Neutrophil (primary cell): ENCODE data around the gene EHHADH.

Source experiments
- H3K27ac ChIP-seq: fragments of 200-600 bp; sonication (generic); 2 replicates; pipeline ENCODE4 v1.5.1; 2016; ENCODE audit warnings: mild to moderate bottlenecking, moderate library complexity
- H3K27me3 ChIP-seq: fragments of 200-600 bp; sonication (generic); 2 replicates; pipeline ENCODE4 v1.6.0; 2016; ENCODE audit warnings: mild to moderate bottlenecking
- H3K36me3 ChIP-seq: fragments of 200-600 bp; sonication (generic); 2 replicates; pipeline ENCODE4 v1.5.1; 2017
- H3K4me1 ChIP-seq, 2 experiments: fragments of 200-600 bp in 1 of 2; sonication (generic) in 1 of 2; 1 replicate in 1 of 2; 2 replicates in 1 of 2; pipeline versions ENCODE4 v1.5.1 to v1.6.1; 2013 to 2016; ENCODE audit warnings: low read depth in 1 of 2, low read length in 1 of 2, mild to moderate bottlenecking in 1 of 2, moderate library complexity in 1 of 2; ENCODE audit not compliant: control insufficient read depth in 1 of 2, insufficient read depth in 1 of 2
- H3K4me3 ChIP-seq, 2 experiments: fragments of 200-600 bp in 1 of 2; sonication (generic) in 1 of 2; 1 replicate in 1 of 2; 2 replicates in 1 of 2; pipeline ENCODE4 v1.5.1; 2013 to 2016; ENCODE audit warnings: low read depth in 1 of 2, low read length in 1 of 2, mild to moderate bottlenecking in 1 of 2, moderate library complexity in 1 of 2
- H3K9me3 ChIP-seq: fragments of 200-600 bp; sonication (generic); 2 replicates; pipeline ENCODE4 v1.5.1; 2016
- TF ChIP-seq, protein P1 (sequence below): fragments of 200-600 bp; sonication (generic); IDR thresholded peaks from 2 replicates; pipeline ENCODE4 v1.5.1; 2016; ENCODE audit warnings: antibody characterized with exemption

EHHADH gene

DNA sequence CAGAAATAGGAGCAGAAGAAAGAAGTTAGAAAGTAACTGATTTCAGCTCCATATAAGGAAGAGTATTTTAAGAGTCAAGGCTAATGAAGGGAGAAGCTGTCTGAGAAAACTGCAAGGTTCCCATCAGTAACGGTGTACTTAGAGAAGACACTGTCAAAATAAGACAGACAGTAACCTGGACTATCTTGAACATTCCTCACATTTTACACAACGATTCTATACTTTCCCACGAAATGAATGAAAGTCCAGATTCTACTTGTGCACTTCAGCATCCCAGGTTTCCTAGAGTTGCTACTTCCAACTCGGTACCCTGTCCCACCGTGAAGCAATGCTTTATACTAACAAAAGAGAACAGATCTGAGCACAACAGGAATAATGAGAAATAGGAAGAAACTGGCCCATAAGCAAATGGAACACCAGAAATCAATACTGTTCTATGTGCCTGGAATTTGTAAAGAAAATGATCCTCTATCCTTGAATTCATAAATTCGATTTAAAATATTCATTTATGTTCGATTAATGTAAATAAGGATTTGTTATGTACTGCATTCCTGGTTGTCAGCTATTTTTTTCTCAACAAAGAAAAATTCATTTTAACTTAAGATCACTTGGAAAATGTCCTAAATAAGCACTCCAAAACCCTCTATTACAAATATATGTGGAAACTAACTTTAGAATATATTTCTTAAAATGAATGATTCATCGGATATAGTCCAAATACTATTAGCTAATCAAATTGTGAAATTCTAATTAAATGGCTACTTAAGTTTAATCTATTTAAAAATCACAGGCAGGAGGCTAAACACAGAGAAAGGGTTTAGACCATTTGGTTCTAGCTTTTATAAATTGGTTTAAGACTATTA is 102.5 kb downstream of the EHHADH start:
- TF ChIP-seq, protein P1, sequence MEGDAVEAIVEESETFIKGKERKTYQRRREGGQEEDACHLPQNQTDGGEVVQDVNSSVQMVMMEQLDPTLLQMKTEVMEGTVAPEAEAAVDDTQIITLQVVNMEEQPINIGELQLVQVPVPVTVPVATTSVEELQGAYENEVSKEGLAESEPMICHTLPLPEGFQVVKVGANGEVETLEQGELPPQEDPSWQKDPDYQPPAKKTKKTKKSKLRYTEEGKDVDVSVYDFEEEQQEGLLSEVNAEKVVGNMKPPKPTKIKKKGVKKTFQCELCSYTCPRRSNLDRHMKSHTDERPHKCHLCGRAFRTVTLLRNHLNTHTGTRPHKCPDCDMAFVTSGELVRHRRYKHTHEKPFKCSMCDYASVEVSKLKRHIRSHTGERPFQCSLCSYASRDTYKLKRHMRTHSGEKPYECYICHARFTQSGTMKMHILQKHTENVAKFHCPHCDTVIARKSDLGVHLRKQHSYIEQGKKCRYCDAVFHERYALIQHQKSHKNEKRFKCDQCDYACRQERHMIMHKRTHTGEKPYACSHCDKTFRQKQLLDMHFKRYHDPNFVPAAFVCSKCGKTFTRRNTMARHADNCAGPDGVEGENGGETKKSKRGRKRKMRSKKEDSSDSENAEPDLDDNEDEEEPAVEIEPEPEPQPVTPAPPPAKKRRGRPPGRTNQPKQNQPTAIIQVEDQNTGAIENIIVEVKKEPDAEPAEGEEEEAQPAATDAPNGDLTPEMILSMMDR, result no peak
- no peaks in the 10 kb centered on the region for H3K9me3 ChIP-seq
- peaks cover 99% of the 10 kb centered on the region for H3K27me3 ChIP-seq
- H3K4me3 ChIP-seq, result no peak overlapping the region
- H3K27ac ChIP-seq, result no peak overlapping the region
- H3K36me3 ChIP-seq, result no peaks in the 10 kb centered on the region
- peaks cover 13 to 18% of the 10 kb centered on the region in 2 experiments for H3K4me1 ChIP-seq

DNA sequence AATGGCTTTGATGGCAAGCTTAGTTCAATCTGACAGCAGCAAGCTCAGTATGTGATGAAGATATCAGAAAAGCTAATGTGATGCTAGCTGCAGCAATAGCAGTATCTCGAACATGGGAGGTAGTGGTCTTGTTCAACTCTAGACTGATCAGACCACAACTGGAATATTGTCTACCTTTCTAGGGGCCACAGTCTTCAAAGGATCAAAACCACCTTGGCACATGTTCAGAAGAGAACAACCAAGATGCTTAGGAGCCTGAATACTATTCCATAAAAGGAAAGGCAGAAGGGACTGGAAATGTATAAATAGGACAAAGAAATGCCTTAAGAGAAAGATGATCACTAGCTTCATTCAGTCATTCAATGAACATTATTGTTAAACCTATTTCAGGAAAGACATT is 103.3 kb downstream of the EHHADH start:
- Histone ChIP-seq H3K4me3 (no peak overlapping the region), H3K27ac (no peak overlapping the region), H3K9me3 (no peaks in the 10 kb centered on the region), H3K27me3 (peaks cover 92% of the 10 kb centered on the region), H3K4me1 (peaks cover 13 to 18% of the 10 kb centered on the region in 2 experiments), H3K36me3 (no peaks in the 10 kb centered on the region)
- TF ChIP-seq, protein P1, result no peak

DNA sequence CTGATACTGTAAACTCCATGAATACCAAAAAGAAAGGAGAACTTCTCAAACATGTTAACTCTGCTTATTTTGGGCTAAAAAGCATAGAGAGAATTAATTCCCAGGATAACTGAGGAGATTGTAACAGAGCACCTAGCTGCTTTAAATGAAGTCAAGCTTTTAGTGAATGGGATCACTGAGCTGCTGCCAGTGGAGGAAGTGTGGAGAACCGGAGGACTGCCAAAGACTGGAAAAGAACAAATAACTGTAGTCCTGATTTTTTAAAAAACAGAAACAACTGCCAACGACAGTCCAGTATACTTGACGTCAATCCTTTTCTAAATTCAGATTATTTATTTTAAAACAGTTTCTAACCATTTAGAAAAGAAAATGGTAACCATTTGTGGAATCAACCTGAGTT is 104.3 kb downstream of the EHHADH start:
- Histone ChIP-seq H3K9me3 (no peaks in the 10 kb centered on the region), H3K36me3 (no peaks in the 10 kb centered on the region), H3K27me3 (peaks cover 82% of the 10 kb centered on the region), H3K27ac (no peak overlapping the region), H3K4me1 (peaks cover 13 to 18% of the 10 kb centered on the region in 2 experiments), H3K4me3 (no peak overlapping the region)
- TF ChIP-seq, protein P1, result no peak

DNA sequence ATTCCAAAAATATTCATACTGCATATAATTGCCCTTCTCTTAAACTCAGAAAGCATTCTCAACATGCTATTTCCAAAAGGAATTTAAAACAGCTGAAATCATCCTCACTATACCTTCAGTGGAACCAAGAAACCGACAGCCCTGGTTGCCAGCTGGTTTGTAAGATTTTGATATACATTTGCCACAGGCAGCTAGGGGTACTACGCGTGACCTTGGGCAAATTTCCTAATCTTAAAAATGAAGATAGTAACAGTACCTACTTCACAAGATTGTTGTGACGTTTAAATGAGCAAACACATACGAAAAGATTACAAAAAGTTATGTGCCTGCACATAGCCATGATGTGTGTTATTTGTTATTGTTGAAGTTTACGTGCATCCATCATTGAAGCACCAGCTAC is 108.3 kb downstream of the EHHADH start:
- Histone ChIP-seq H3K27me3 (peaks cover 41% of the 10 kb centered on the region), H3K9me3 (no peaks in the 10 kb centered on the region), H3K27ac (no peak overlapping the region), H3K4me1 (no peaks in the 10 kb centered on the region), H3K4me3 (no peak overlapping the region), H3K36me3 (no peaks in the 10 kb centered on the region)
- TF ChIP-seq, protein P1, result no peak

DNA sequence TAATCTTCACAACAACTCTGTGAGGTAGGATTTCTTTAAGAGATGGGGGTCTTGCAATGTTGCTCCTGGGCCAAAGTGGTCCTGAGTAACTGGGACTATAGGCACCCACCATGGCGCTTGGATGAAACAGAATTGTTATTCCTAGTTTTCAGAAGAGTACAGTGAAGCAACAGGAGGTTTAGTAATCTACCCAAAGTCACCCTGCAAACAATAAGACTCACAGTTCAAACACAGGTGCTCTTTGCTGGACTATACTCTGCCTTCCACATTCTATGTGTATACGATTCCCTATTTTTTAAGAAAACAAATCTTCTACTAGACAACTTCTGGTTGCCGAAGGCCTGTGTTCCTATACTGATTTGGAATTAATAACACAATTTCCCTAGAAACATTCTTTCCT is 109.1 kb downstream of the EHHADH start:
- H3K9me3 ChIP-seq, result no peaks in the 10 kb centered on the region
- TF ChIP-seq, protein P1, result no peak
- no peak overlapping the region for H3K27ac ChIP-seq
- H3K36me3 ChIP-seq, result no peaks in the 10 kb centered on the region
- no peaks in the 10 kb centered on the region for H3K4me1 ChIP-seq
- peaks cover 34% of the 10 kb centered on the region for H3K27me3 ChIP-seq
- H3K4me3 ChIP-seq, result no peak overlapping the region
